GM18502 (cell line): ENCODE measurements around the gene SMAD3.

Experiments
- ATAC-seq: cut with Tn5 transposase; IDR thresholded peaks from one replicate; pipeline ENCODE4 v1.9.1; 2021; ENCODE audit warnings: mild to moderate bottlenecking; ENCODE audit not compliant: unreplicated experiment, poor library complexity

Gene SMAD3

DNA sequence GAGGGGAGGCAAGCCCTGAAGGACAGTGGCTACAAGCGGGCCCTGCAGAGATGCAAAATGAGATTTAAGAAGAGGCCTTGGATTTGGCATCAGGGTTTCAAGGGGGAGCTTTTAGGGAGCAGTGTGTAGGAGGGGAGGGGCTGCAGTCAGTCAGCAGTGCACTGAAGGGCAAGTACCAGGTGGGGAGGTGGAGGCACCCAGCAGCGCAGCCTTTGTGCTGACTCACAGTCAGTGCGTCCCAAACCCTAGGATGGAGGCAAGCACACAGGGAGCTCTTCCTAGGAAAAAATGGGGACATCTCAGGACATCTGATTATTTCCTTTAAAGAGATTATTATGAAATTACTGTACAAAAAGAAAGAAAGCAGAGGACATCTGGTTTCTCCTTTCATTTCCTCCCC, 109.0 kb downstream of the SMAD3 start:
- ATAC-seq = no peak

DNA sequence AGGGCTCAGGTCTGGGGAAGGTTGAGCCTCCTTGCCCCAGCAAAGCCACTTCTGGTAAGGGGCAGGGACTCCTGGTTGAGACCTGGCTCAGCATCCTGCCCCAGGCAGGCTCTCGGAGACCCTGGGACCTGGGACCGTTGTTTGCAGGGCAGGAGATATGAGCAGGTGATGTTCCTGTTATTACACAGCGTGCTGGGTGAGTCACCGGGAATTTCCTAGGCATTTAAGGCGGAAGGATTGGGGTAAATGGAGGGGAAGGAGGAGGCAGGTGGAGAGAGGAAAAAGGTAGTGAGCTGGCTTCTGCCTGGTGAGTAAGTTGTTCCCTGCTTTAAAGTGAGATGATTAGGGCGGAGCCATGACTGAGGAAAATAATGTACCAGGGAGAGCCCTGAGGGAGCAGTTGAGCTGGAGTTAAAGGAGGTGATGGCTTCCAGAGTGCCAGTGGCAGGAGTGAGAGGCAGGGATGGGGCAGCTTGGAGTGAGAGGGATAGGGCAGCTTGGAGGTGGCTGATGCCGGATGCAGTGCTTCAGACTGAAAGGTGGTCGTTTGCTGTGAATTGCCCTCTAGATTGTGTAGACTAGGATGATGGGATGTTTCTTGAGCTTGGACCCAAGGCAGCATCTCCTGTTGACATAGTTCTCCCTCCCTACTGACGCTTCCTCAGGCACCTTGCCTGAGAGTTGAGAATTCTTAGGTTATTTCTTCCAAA, 109.6 kb downstream of the SMAD3 start:
- no peak for ATAC-seq

GRCh38 chr15:67175643-67176071, 110.3 kb downstream of the SMAD3 start:
- ATAC-seq = no peak

DNA sequence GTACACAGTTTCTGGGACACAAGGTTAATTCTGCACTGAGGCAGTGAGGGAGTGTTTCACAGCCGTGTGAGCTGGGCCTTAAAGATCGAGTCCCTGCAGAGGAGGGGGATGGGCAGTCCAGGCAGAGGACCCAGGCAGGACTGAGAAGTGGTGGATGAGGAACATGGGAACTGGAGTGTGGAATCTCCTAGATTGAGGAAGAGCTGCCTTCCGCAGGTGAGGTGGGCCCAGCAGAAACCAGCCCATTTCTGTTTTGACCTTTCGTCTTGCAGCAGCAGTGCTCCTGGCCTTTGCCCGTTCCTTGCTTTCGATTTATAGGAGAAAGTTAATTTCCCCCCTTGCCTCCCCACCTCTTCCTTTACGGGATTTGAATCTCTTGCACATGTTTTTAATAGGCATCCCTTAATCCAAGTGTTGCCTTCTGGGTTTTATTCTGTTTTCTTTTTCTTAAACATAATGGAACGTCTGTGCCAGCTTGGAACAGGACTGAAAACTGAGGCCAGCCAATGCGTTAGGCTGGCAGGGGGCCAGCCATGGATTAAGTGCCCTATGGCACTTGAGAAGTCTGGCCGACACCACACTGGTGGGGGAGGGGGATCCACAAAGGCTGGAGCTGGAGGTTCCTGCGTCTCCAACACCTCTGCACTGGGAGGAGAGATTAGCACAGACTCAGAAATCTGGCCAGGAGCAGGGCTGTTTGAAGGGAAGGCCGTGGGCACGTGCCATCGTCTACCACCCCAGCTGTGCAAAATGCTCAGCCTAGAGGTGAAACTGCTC, 111.0 kb downstream of the SMAD3 start:
- no peak for ATAC-seq

DNA sequence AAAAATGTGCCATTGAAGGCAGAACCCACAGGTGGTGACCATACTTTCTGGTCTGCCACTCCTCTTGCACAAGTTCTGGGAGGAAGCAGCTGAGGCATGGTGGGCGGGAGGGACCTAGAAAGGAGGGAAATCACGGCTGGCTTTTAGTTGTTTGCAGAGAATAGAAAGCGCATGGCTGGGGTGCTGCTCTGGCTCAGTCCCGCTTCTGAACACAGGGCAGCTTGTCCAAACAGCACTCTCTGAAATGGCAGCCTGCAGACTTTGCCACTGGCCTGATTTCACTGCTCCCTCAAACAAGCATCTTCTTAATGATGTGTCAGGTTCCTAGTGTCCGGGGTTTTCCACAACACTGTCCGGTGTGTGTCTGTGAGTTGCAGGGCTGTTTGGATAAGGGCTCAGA, 112.3 kb downstream of the SMAD3 start:
- ATAC-seq = no peak

GRCh38 chr15:67178569-67179210, 113.3 kb downstream of the SMAD3 start:
- ATAC-seq = no peak

DNA sequence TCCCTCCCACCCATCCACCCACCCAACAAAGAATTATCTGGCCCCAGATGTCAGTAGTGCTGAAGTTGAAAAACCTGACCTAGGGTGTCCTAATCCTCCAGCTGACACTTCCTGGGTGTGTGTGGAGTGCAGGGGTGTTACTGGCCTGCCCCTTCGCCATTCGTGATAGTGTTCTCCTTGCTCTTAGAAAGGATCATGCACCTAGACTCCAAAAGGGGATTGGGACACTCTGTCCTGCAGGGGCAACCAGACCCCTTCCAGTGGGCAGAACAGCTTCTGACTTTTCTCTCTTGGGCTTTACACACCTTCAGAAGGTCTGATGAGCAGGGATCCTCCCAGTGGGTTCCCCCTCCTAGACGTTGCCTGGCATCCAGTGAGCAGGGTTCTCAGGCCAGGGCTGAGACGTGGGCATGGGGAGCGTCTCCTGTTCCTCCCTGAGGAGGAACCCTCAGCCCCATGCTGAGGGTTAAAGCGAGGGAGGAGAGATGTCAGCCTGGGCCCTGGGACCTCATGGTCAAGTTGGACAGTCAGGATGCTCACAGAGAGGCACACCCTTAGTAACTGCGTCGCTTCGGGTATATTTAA, 114.1 kb downstream of the SMAD3 start:
- ATAC-seq = no peak

- no peak for ATAC-seq
Observed at GRCh38 chr15:67180035-67180434, 114.6 kb downstream of the SMAD3 start.

DNA sequence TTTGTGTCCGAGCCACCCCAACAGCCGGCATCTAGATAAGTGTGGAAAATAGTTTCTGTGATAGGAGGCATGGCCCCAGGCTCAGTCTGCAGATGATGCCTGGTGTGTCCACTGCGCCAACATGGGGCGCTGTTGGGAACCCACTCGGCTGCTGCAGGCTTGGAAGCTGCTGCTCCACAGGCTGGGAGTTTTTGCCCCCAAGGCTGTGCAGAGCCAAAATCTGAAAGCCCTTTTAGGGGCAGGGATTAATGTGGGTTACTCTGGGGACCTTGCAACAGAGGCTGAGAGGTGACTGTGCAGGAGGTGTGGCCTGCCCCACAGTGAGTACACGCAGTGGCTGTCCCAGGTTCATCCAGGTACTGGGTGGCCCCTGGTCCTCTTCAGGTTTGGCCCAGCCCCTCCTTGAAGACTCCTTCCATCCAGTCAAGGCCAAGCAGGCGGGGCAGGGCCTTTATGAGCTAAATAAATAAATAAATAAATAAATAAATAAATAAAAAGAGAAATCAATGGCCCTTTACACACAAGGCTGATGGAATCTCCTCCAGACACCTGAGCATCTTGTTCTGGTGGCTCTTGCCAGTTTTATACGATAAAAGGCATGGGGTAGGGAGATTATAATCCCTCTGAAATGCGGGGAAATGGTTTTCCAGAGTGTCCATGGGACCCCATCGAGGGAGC, 115.3 kb downstream of the SMAD3 start:
- ATAC-seq = no peak

- ATAC-seq = no peak
Observed at GRCh38 chr15:67181221-67181639, 115.8 kb downstream of the SMAD3 start.

GRCh38 chr15:67183443-67184169, 118.2 kb downstream of the SMAD3 start:
- ATAC-seq = no peak

DNA sequence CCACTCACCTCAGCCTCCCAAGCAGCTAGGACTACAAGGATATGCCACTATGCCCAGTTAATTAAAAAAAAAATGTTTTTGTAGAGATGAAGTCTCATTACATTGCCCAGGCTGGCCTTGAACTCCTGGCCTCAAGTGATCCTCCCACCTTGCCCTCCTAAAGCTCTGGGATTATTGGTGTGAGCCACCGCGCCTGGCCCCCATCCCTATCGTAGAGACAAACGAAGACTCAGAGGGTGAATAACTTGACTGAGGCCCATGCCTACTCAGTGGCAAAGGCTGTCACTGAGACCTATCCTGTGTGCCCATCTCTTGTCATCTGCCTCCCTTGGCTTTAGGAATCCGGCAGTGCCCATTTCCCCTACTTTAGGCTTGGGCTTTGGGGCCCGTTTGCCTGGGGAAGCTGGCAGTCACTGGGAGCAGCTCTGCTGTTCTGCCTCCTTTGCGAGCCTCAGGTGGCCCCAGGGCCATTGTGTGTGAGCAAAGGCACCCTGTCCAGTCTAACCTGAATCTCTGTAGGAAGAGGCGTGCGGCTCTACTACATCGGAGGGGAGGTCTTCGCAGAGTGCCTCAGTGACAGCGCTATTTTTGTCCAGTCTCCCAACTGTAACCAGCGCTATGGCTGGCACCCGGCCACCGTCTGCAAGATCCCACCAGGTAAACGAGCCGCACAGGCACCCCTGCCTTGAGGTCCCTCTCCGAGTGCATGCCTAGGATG, 119.0 kb downstream of the SMAD3 start:
- ATAC-seq = no peak

- ATAC-seq = no peak
Observed at GRCh38 chr15:67185051-67185450, 119.6 kb downstream of the SMAD3 start.

GRCh38 chr15:67185621-67186225, 120.3 kb downstream of the SMAD3 start:
- ATAC-seq = no peak

GRCh38 chr15:67186226-67186649, 120.8 kb downstream of the SMAD3 start:
- ATAC-seq = no peak

- no peak for ATAC-seq
Observed at GRCh38 chr15:67186688-67187087, 121.3 kb downstream of the SMAD3 start.

DNA sequence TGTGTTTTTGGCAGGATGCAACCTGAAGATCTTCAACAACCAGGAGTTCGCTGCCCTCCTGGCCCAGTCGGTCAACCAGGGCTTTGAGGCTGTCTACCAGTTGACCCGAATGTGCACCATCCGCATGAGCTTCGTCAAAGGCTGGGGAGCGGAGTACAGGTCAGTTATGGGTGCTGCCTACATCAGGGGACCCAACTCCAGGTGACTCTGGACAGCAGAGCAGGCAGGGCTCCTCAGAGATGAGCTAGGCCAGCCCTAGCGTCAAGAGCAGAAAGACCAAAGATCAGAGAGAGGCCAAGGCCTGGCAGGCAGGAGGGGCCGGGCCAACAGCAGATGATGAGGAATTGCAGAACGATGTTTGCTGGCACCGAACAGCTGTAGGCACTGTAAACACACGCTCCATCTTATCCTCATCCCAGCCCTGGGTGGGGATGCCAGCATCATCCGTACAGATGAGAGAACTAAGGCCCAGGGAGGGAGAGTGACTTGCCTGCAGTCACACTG, 122.0 kb downstream of the SMAD3 start:
- ATAC-seq = no peak

GRCh38 chr15:67188551-67189218, 123.3 kb downstream of the SMAD3 start:
- no peak for ATAC-seq
